GM12878 (cell line): Measurements from ENCODE around the gene ATG9A. TPM values are rescaled to one million over a fixed set of nuclear protein-coding genes. Genes with fewer than 3 reads are reported as not detected.

Experiments used
- ATF3 ChIP-seq: IDR thresholded peaks from 2 replicates; pipeline ENCODE4 v1.6.1; 2011; ENCODE audit warnings: low read depth, mild to moderate bottlenecking, low read length, moderate library complexity, borderline replicate concordance; ENCODE audit errors: extremely low read depth
- CBFB ChIP-seq: IDR thresholded peaks from 2 replicates; pipeline ENCODE4 v1.6.1; 2016; ENCODE audit warnings: antibody characterized with exemption, low read depth
- CUX1 ChIP-seq: IDR thresholded peaks from 2 replicates; pipeline ENCODE4 v1.6.1; 2012; ENCODE audit warnings: improper control_type of control experiment, low read depth, low read length; ENCODE audit not compliant: insufficient replicate concordance
- HDAC6 ChIP-seq: fragments of 200-600 bp; sonication (generic); IDR thresholded peaks from one replicate; pipeline ENCODE4 v1.8.0; 2017; ENCODE audit warnings: antibody characterized with exemption; ENCODE audit not compliant: unreplicated experiment
- MXI1 ChIP-seq: fragments of 150-350 bp; IDR thresholded peaks from 2 replicates; pipeline ENCODE4 v1.6.1; 2011; ENCODE audit warnings: low read depth, mild to moderate bottlenecking, inconsistent platforms, low read length, improper control_type of control experiment
- NFIC ChIP-seq: IDR thresholded peaks from 2 replicates; pipeline ENCODE4 v1.6.1; 2012; ENCODE audit warnings: low read depth, mild to moderate bottlenecking, inconsistent platforms, low read length, moderate library complexity
- PKNOX1 ChIP-seq: fragments of 450-650 bp; IDR thresholded peaks from 2 replicates; pipeline ENCODE4 v1.6.1; 2016; ENCODE audit warnings: mild to moderate bottlenecking
- PML ChIP-seq: IDR thresholded peaks from 2 replicates; pipeline ENCODE4 v1.6.1; 2012; ENCODE audit warnings: low read length, inconsistent platforms
- POLR2AphosphoS5 ChIP-seq: IDR thresholded peaks from 2 replicates; pipeline ENCODE4 v1.6.1; 2011; ENCODE audit warnings: mild to moderate bottlenecking, low read length, inconsistent platforms
- RUNX3 ChIP-seq: IDR thresholded peaks from 2 replicates; pipeline ENCODE4 v1.6.1; 2012; ENCODE audit warnings: low read length, inconsistent platforms
- STAT1 ChIP-seq: fragments of 450-650 bp; conservative IDR thresholded peaks from 2 replicates; pipeline ENCODE4 v1.6.1; 2014; ENCODE audit warnings: antibody characterized with exemption, mild to moderate bottlenecking
- SUPT20H ChIP-seq: IDR thresholded peaks from 2 replicates; pipeline ENCODE4 v1.6.1; 2011; ENCODE audit warnings: low read depth, mild to moderate bottlenecking, low read length, moderate library complexity, borderline replicate concordance; ENCODE audit not compliant: control insufficient read depth
- TBL1XR1 ChIP-seq: IDR thresholded peaks from 2 replicates; pipeline ENCODE4 v1.6.1; 2012; ENCODE audit warnings: low read depth, low read length, improper control_type of control experiment
- YBX1 ChIP-seq: fragments of 450-650 bp; IDR thresholded peaks from 2 replicates; pipeline ENCODE4 v1.6.1; 2016; ENCODE audit warnings: antibody characterized with exemption
- polyA plus RNA-seq, 11 experiments: library from polyadenylated mRNA; depleted of rRNA in 4 of 11; unstranded in 6 of 11; stranded (reverse) in 5 of 11; fragments of >200 nt; fragmentation: Nextera tagmentation in 4 of 11; fragmentation: Illumina TruSeq in 1 of 11; extraction: Ambion mirVana in 4 of 11; extraction: Trizol in 1 of 11; gene quantifications; 1 replicate in 1 of 11; 2 replicates in 10 of 11; pipeline versions ENCODE4 v1.2.1 to v1.2.3, GENCODE V29; 2011 to 2016; ENCODE audit warnings: inconsistent platforms in 2 of 11, missing spikeins in 2 of 11, low read depth in 1 of 11
- total RNA-seq, 4 experiments: library from RNA; depleted of rRNA in 3 of 4; stranded (reverse); fragments of >200 nt in 3 of 4; fragmentation: Illumina TruSeq in 1 of 4; extraction: Trizol in 1 of 4; gene quantifications; 2 replicates each; pipeline versions ENCODE4 v1.2.1 to v1.2.3, GENCODE V29; 2013 to 2021
- TF ChIP-seq, protein P1 (sequence below): IDR thresholded peaks from 2 replicates; pipeline ENCODE4 v1.6.1; 2012; ENCODE audit warnings: mild to moderate bottlenecking, low read depth, low read length

The ATG9A gene
- total and polyA plus RNA-seq, 10 of the 15 experiments (the other 5 are each of a cell fraction or from before 2014, with no cell fraction given): 0.16 to 37.5 (median 14.6) TPM; not detected in 1

- TF ChIP-seq PKNOX1 (peak; percentile 100), TBL1XR1 (no peak), POLR2AphosphoS5 (peak; percentile 90), ATF3 (no peak), MXI1 (peak; percentile 53), STAT1 (no peak; the same call in 1 of the 2 replicates), SUPT20H (no peak), HDAC6 (no peak), YBX1 (no peak), PML (peak; percentile 71; the same call in 1 of the 2 replicates), RUNX3 (no peak), NFIC (no peak), CBFB (no peak), CUX1 (no peak)
- TF ChIP-seq, protein P1, sequence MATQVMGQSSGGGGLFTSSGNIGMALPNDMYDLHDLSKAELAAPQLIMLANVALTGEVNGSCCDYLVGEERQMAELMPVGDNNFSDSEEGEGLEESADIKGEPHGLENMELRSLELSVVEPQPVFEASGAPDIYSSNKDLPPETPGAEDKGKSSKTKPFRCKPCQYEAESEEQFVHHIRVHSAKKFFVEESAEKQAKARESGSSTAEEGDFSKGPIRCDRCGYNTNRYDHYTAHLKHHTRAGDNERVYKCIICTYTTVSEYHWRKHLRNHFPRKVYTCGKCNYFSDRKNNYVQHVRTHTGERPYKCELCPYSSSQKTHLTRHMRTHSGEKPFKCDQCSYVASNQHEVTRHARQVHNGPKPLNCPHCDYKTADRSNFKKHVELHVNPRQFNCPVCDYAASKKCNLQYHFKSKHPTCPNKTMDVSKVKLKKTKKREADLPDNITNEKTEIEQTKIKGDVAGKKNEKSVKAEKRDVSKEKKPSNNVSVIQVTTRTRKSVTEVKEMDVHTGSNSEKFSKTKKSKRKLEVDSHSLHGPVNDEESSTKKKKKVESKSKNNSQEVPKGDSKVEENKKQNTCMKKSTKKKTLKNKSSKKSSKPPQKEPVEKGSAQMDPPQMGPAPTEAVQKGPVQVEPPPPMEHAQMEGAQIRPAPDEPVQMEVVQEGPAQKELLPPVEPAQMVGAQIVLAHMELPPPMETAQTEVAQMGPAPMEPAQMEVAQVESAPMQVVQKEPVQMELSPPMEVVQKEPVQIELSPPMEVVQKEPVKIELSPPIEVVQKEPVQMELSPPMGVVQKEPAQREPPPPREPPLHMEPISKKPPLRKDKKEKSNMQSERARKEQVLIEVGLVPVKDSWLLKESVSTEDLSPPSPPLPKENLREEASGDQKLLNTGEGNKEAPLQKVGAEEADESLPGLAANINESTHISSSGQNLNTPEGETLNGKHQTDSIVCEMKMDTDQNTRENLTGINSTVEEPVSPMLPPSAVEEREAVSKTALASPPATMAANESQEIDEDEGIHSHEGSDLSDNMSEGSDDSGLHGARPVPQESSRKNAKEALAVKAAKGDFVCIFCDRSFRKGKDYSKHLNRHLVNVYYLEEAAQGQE: no peak
Measured at GRCh38 chr2:219229305-219230058, at the start of gene ATG9A, which contains the start of gene ANKZF1 (continued).
